H9 (cell line): Measurements from ENCODE around the gene FAM204A. TPM values are rescaled to one million over a fixed set of nuclear protein-coding genes. Genes with fewer than 3 reads are reported as not detected.

Source experiments
- DNase-seq: peaks from one replicate; pipeline ENCODE4 v3.0.0-alpha.2; 2017
- H2AFZ ChIP-seq: one replicate; pipeline ENCODE4 v1.6.1; 2013; ENCODE audit warnings: mild to moderate bottlenecking, low read length, control low read depth, moderate library complexity
- H2AK5ac ChIP-seq: 2 replicates; pipeline ENCODE4 v1.6.1; 2013; ENCODE audit warnings: low read length, control low read depth, mixed read lengths; ENCODE audit not compliant: insufficient read length
- H2BK120ac ChIP-seq: one replicate; pipeline ENCODE4 v1.6.1; 2013; ENCODE audit warnings: low read depth, mild to moderate bottlenecking, low read length, control low read depth, inconsistent platforms; ENCODE audit not compliant: poor library complexity, severe bottlenecking
- H2BK12ac ChIP-seq: 2 replicates; pipeline ENCODE4 v1.6.1; 2013; ENCODE audit warnings: low read length, control low read depth, mixed read lengths, low read depth; ENCODE audit not compliant: insufficient read length
- H2BK15ac ChIP-seq: 2 replicates; pipeline ENCODE4 v1.6.1; 2013; ENCODE audit warnings: low read depth, low read length, control low read depth
- H2BK20ac ChIP-seq: one replicate; pipeline ENCODE4 v1.6.1; 2013; ENCODE audit warnings: low read depth, mild to moderate bottlenecking, low read length, control low read depth, inconsistent platforms; ENCODE audit not compliant: poor library complexity, severe bottlenecking
- H2BK5ac ChIP-seq: 2 replicates; pipeline ENCODE4 v1.6.1; 2013; ENCODE audit warnings: low read length, control low read depth, mixed read lengths; ENCODE audit not compliant: insufficient read length
- H3K14ac ChIP-seq: 2 replicates; pipeline ENCODE4 v1.6.1; 2013; ENCODE audit warnings: low read length, control low read depth; ENCODE audit not compliant: insufficient read depth
- H3K18ac ChIP-seq: 2 replicates; pipeline ENCODE4 v1.6.1; 2013; ENCODE audit warnings: low read depth, mild to moderate bottlenecking, mixed read lengths, low read length, control low read depth; ENCODE audit not compliant: insufficient read length
- H3K23ac ChIP-seq: 2 replicates; pipeline ENCODE4 v1.6.1; 2013; ENCODE audit warnings: low read length, control low read depth, mixed read lengths, low read depth; ENCODE audit not compliant: insufficient read length
- H3K23me2 ChIP-seq: 2 replicates; pipeline ENCODE4 v1.6.1; 2013; ENCODE audit warnings: low read depth, mild to moderate bottlenecking, mixed read lengths, low read length, control low read depth; ENCODE audit not compliant: insufficient read length, poor library complexity, severe bottlenecking
- H3K27ac ChIP-seq: 2 replicates; pipeline ENCODE4 v1.5.1; 2013; ENCODE audit warnings: low read length, control low read depth, mixed read lengths, low read depth; ENCODE audit not compliant: insufficient read length
- H3K27me3 ChIP-seq: 2 replicates; pipeline ENCODE4 v1.6.1; 2013; ENCODE audit warnings: low read length, control low read depth, inconsistent platforms; ENCODE audit not compliant: insufficient read depth
- H3K4ac ChIP-seq: 2 replicates; pipeline ENCODE4 v1.6.1; 2013; ENCODE audit warnings: low read depth, mild to moderate bottlenecking, control low read depth, inconsistent platforms, low read length, moderate library complexity
- H3K4me1 ChIP-seq: 2 replicates; pipeline ENCODE4 v1.6.1; 2013; ENCODE audit warnings: low read length, control low read depth, inconsistent platforms; ENCODE audit not compliant: insufficient read depth
- H3K4me2 ChIP-seq: 2 replicates; pipeline ENCODE4 v1.6.1; 2013; ENCODE audit warnings: low read length, control low read depth, mixed read lengths; ENCODE audit not compliant: insufficient read length, insufficient read depth
- H3K56ac ChIP-seq: 2 replicates; pipeline ENCODE4 v1.6.1; 2013; ENCODE audit warnings: low read depth, mild to moderate bottlenecking, mixed read lengths, low read length, control low read depth; ENCODE audit not compliant: insufficient read length
- H3K79me1 ChIP-seq: 2 replicates; pipeline ENCODE4 v1.6.1; 2013; ENCODE audit warnings: low read depth, mild to moderate bottlenecking, moderate library complexity, low read length, control low read depth, inconsistent platforms; ENCODE audit not compliant: insufficient read depth, poor library complexity, severe bottlenecking
- H3K79me2 ChIP-seq: 2 replicates; pipeline ENCODE4 v1.6.1; 2013; ENCODE audit warnings: low read length, control low read depth, inconsistent platforms; ENCODE audit not compliant: insufficient read depth
- H3K9ac ChIP-seq: 2 replicates; pipeline ENCODE4 v1.6.1; 2013; ENCODE audit warnings: low read length, control low read depth, mixed read lengths; ENCODE audit not compliant: insufficient read length; ENCODE audit errors: extremely low read depth
- H3K9me3 ChIP-seq: one replicate; pipeline ENCODE4 v1.6.1; 2013; ENCODE audit warnings: low read depth, low read length, inconsistent platforms; ENCODE audit not compliant: control insufficient read depth
- H3T11ph ChIP-seq: one replicate; pipeline ENCODE4 v1.6.1; 2013; ENCODE audit warnings: mild to moderate bottlenecking, low read length, control low read depth, inconsistent platforms
- H4K20me1 ChIP-seq: one replicate; pipeline ENCODE4 v1.6.1; 2013; ENCODE audit not compliant: control insufficient read depth, insufficient read length, insufficient read depth
- H4K5ac ChIP-seq: 2 replicates; pipeline ENCODE4 v1.6.1; 2013; ENCODE audit warnings: low read depth, mild to moderate bottlenecking, mixed read lengths, low read length, control low read depth; ENCODE audit not compliant: insufficient read length
- H4K8ac ChIP-seq: replicated peaks from 2 replicates; pipeline ENCODE4 v1.6.1; 2013; ENCODE audit warnings: low read length, control low read depth, mixed read lengths, low read depth; ENCODE audit not compliant: insufficient read length
- H4K91ac ChIP-seq: 2 replicates; pipeline ENCODE4 v1.6.1; 2013; ENCODE audit warnings: low read depth, mild to moderate bottlenecking, moderate library complexity, mixed read lengths, low read length, control low read depth; ENCODE audit not compliant: insufficient read length
- H3K27ac Mint-ChIP-seq, 3 experiments: 2 replicates in 2 of 3; 3 replicates in 1 of 3; pipeline ENCODE4 v1.8.0; 2020 to 2021; ENCODE audit warnings: mixed read lengths in 3 of 3, mild to moderate bottlenecking in 1 of 3, moderate library complexity in 1 of 3
- H3K27me3 Mint-ChIP-seq: 2 replicates; pipeline ENCODE4 v1.8.0; 2021; ENCODE audit warnings: low read depth, mild to moderate bottlenecking, moderate library complexity, mixed read lengths
- H3K36me3 Mint-ChIP-seq, 3 experiments: 2 replicates in 2 of 3; 3 replicates in 1 of 3; pipeline ENCODE4 v1.8.0; 2020 to 2021; ENCODE audit warnings: low read depth in 3 of 3, mixed read lengths in 3 of 3; ENCODE audit not compliant: insufficient read depth in 1 of 3
- H3K4me1 Mint-ChIP-seq, 2 experiments: 2 replicates each; pipeline ENCODE4 v1.8.0; 2020; ENCODE audit warnings: mixed read lengths in 2 of 2
- H3K4me3 Mint-ChIP-seq, 2 experiments: 2 replicates in 1 of 2; 3 replicates in 1 of 2; pipeline ENCODE4 v1.8.0; 2020 to 2021; ENCODE audit warnings: mild to moderate bottlenecking in 2 of 2, mixed read lengths in 2 of 2, moderate library complexity in 1 of 2
- H3K9me3 Mint-ChIP-seq, 2 experiments: 2 replicates in 1 of 2; 3 replicates in 1 of 2; pipeline ENCODE4 v1.8.0; 2020; ENCODE audit warnings: mild to moderate bottlenecking in 2 of 2, mixed read lengths in 2 of 2, moderate library complexity in 1 of 2
- WGBS: extraction: QIAGEN DNeasy Blood & Tissue Kit; methylation state at CpG from one replicate; pipeline ENCODE4 v1.1.7; 2013; ENCODE audit warnings: missing lambda C conversion rate, low lambda C conversion rate, mixed read lengths; ENCODE audit not compliant: insufficient read length; ENCODE audit errors: extremely low coverage; 5-methylcytosine and 5-hydroxymethylcytosine counted together
- total RNA-seq: library from RNA; stranded (reverse); gene quantifications from 2 replicates; pipeline ENCODE4 v1.2.1, GENCODE V29; 2021
- TF ChIP-seq, protein P1 (sequence below): fragments of 200-600 bp; sonication (generic); conservative IDR thresholded peaks from 3 replicates; pipeline ENCODE4 v1.8.0; 2021; ENCODE audit warnings: antibody characterized with exemption, mild to moderate bottlenecking

The FAM204A gene
- total RNA-seq, 1 experiment from 2014 or later = 42.5 TPM

DNA sequence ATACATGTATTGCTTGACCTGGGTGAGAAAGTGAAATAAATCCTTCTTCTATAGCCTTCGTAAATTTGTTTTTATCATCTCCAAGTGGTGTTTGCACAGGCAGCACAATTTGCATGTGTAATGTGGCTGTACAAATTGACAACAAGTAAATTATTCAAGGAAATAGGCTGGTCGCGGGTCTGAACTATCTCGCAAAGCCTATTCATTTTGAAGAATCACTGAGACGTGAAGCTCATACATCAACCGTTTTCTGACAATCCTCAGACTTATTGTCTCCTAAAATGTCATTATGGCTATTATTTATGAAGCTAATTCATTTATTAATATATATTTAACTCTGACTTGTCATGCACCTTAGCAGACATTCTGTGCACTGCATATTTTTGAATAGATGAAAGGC, 16.2 kb upstream of the FAM204A start:
- no CpG with 5 or more reads among the region's 6 CpGs for WGBS
- no peaks in the 10 kb centered on the region for H3K27me3 ChIP-seq

More for the DNA sequence above, 16.2 kb upstream of the FAM204A start:
- Mint-ChIP-seq H3K9me3 (no peaks in the 10 kb centered on the region), H3K27ac (no peak overlapping the region), H3K27me3 (peaks cover 2% of the 10 kb centered on the region; the same call in 1 of the 2 replicates), H3K4me1 (no peaks in the 10 kb centered on the region), H3K4me3 (no peak overlapping the region), H3K36me3 (no peaks in the 10 kb centered on the region)
- H3K27ac ChIP-seq = no peak overlapping the region
- no peak overlapping the region for H4K8ac ChIP-seq
- no peak overlapping the region for H2BK12ac ChIP-seq
- TF ChIP-seq, protein P1, sequence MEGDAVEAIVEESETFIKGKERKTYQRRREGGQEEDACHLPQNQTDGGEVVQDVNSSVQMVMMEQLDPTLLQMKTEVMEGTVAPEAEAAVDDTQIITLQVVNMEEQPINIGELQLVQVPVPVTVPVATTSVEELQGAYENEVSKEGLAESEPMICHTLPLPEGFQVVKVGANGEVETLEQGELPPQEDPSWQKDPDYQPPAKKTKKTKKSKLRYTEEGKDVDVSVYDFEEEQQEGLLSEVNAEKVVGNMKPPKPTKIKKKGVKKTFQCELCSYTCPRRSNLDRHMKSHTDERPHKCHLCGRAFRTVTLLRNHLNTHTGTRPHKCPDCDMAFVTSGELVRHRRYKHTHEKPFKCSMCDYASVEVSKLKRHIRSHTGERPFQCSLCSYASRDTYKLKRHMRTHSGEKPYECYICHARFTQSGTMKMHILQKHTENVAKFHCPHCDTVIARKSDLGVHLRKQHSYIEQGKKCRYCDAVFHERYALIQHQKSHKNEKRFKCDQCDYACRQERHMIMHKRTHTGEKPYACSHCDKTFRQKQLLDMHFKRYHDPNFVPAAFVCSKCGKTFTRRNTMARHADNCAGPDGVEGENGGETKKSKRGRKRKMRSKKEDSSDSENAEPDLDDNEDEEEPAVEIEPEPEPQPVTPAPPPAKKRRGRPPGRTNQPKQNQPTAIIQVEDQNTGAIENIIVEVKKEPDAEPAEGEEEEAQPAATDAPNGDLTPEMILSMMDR = no peak
- no peaks in the 10 kb centered on the region for H3K4me1 ChIP-seq
- no peak overlapping the region for H2AK5ac ChIP-seq
- H3K18ac ChIP-seq = no peak overlapping the region
- no peak overlapping the region for H3T11ph ChIP-seq
- H2BK120ac ChIP-seq = no peak overlapping the region
- no peak overlapping the region for H2BK20ac ChIP-seq
- no peaks in the 10 kb centered on the region for H3K9me3 ChIP-seq
- H3K9ac ChIP-seq = no peak overlapping the region
- H3K56ac ChIP-seq = no peak overlapping the region
- DNase-seq = no peak
- H3K23me2 ChIP-seq = no peaks in the 10 kb centered on the region
- H3K4me2 ChIP-seq = no peak overlapping the region
- no peak overlapping the region for H2AFZ ChIP-seq
- no peak overlapping the region for H2BK5ac ChIP-seq
- H3K79me2 ChIP-seq = no peaks in the 10 kb centered on the region
- H3K23ac ChIP-seq = no peak overlapping the region
- H4K91ac ChIP-seq = no peak overlapping the region
- H4K5ac ChIP-seq = no peak overlapping the region
- H2BK15ac ChIP-seq = no peak overlapping the region
- no peaks in the 10 kb centered on the region for H3K79me1 ChIP-seq
- H4K20me1 ChIP-seq = no peaks in the 10 kb centered on the region
- no peak overlapping the region for H3K14ac ChIP-seq
- H3K4ac ChIP-seq = no peak overlapping the region
